DOHH2 (cell line): ENCODE data around the gene IQSEC1.

Experiments
- H3F3A ChIP-seq: fragments of 200-600 bp; sonication (generic), shearing (Covaris generic); 2 replicates; pipeline ENCODE4 v1.6.0; 2016; ENCODE audit warnings: antibody characterized with exemption, mild to moderate bottlenecking; ENCODE audit not compliant: control insufficient read depth, insufficient read depth
- H3K27ac ChIP-seq: fragments of 200-600 bp; sonication (generic); 2 replicates; pipeline ENCODE4 v1.5.1; 2014; ENCODE audit warnings: low read depth, mild to moderate bottlenecking, low read length, moderate library complexity
- H3K27me3 ChIP-seq: fragments of 200-600 bp; sonication (generic); 2 replicates; pipeline ENCODE4 v1.6.1; 2014; ENCODE audit warnings: mild to moderate bottlenecking, low read length, mixed read lengths; ENCODE audit not compliant: control insufficient read depth
- H3K36me3 ChIP-seq: fragments of 200-600 bp; sonication (generic); 2 replicates; pipeline ENCODE4 v1.6.1; 2014; ENCODE audit warnings: mild to moderate bottlenecking, low read length, moderate library complexity, mixed read lengths; ENCODE audit not compliant: control insufficient read depth
- H3K4me1 ChIP-seq: fragments of 200-600 bp; sonication (generic); 2 replicates; pipeline ENCODE4 v1.6.1; 2014; ENCODE audit warnings: mild to moderate bottlenecking, low read length, mixed read lengths; ENCODE audit not compliant: control insufficient read depth
- H3K4me2 ChIP-seq: fragments of 200-600 bp; sonication (generic); 2 replicates; pipeline ENCODE4 v1.6.0; 2014; ENCODE audit warnings: mild to moderate bottlenecking, low read length, moderate library complexity
- H3K4me3 ChIP-seq: fragments of 200-600 bp; sonication (generic); 2 replicates; pipeline ENCODE4 v1.5.1; 2014; ENCODE audit warnings: mild to moderate bottlenecking, low read length, mixed read lengths
- H3K79me2 ChIP-seq: fragments of 200-600 bp; sonication (generic); 2 replicates; pipeline ENCODE4 v1.6.1; 2014; ENCODE audit warnings: mild to moderate bottlenecking, low read length, mixed read lengths; ENCODE audit not compliant: control insufficient read depth
- H3K9me2 ChIP-seq: fragments of 200-600 bp; sonication (generic); replicated peaks from 2 replicates; pipeline ENCODE4 v1.6.1; 2014; ENCODE audit warnings: mild to moderate bottlenecking, low read length, mixed read lengths; ENCODE audit not compliant: control insufficient read depth
- H3K9me3 ChIP-seq: fragments of 200-600 bp; sonication (generic); 2 replicates; pipeline ENCODE4 v1.6.1; 2014; ENCODE audit warnings: antibody characterized with exemption, low read length, mixed read lengths; ENCODE audit not compliant: control insufficient read depth, insufficient read depth
- H4K20me1 ChIP-seq: fragments of 200-600 bp; sonication (generic); 2 replicates; pipeline ENCODE4 v1.6.0; 2014; ENCODE audit warnings: low read depth, mild to moderate bottlenecking, antibody characterized with exemption, low read length, moderate library complexity; ENCODE audit not compliant: control insufficient read depth, insufficient read depth
- CTCF ChIP-seq: fragments of 200-600 bp; sonication (generic); IDR thresholded peaks from one replicate; pipeline ENCODE4 v1.5.1; 2014; ENCODE audit warnings: antibody characterized with exemption, mild to moderate bottlenecking, low read depth, low read length; ENCODE audit not compliant: poor library complexity, severe bottlenecking
- EZH2phosphoT487 ChIP-seq: fragments of 200-600 bp; sonication (generic); IDR thresholded peaks from 2 replicates; pipeline ENCODE4 v1.6.1; 2017; ENCODE audit warnings: borderline replicate concordance, mild to moderate bottlenecking, antibody characterized with exemption, low read length, moderate library complexity, mixed read lengths

The IQSEC1 gene

GRCh38 chr3:13054341-13055285 lies 18.6 kb downstream of the IQSEC1 start:
- H4K20me1 ChIP-seq = no peaks in the 10 kb centered on the region
- no peak overlapping the region for H3K4me2 ChIP-seq

DNA sequence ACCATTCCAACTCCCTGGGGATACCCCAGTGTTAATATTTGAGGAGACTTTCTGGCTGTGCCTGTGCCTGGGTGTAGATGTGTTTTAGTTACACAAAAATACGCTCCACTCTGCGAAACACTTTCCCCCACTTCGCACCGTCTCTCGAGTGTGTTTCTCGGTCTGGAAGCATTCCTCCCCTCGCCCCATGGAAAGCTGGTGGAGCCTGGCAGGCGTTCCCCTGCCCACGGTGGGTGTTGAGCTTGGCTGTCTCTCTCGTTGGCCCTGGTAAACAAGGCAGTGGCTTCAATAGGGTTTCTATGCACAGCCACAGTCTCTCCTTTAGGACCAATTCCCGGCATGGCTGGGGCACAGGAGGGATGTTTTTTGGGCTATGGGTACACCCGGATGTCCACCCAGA lies 19.3 kb downstream of the IQSEC1 start:
- TF ChIP-seq CTCF (no peak), EZH2phosphoT487 (no peak)
- H3K4me1 ChIP-seq = no peaks in the 10 kb centered on the region
- H3K4me3 ChIP-seq = no peak overlapping the region
- no peaks in the 10 kb centered on the region for H3K36me3 ChIP-seq
- no peaks in the 10 kb centered on the region for H3K79me2 ChIP-seq
- no peaks in the 10 kb centered on the region for H3K27me3 ChIP-seq
- H3K9me3 ChIP-seq = no peaks in the 10 kb centered on the region
- H3F3A ChIP-seq = no peaks in the 10 kb centered on the region
- no peaks in the 10 kb centered on the region for H4K20me1 ChIP-seq
- no peak overlapping the region for H3K27ac ChIP-seq
- H3K4me2 ChIP-seq = no peak overlapping the region
- H3K9me2 ChIP-seq = no peaks in the 10 kb centered on the region

More at GRCh38 chr3:13054341-13055285, 18.6 kb downstream of the IQSEC1 start:
- Histone ChIP-seq H3K4me1 (no peaks in the 10 kb centered on the region), H3K4me3 (no peak overlapping the region), H3K79me2 (no peaks in the 10 kb centered on the region), H3F3A (no peaks in the 10 kb centered on the region), H3K36me3 (no peaks in the 10 kb centered on the region), H3K9me2 (no peaks in the 10 kb centered on the region), H3K9me3 (no peaks in the 10 kb centered on the region), H3K27me3 (no peaks in the 10 kb centered on the region), H3K27ac (no peak overlapping the region)
- no peak for TF ChIP-seq EZH2phosphoT487

- Histone ChIP-seq H4K20me1 (no peaks in the 10 kb centered on the region), H3K4me1 (no peaks in the 10 kb centered on the region), H3K9me2 (no peaks in the 10 kb centered on the region), H3K27me3 (no peaks in the 10 kb centered on the region), H3K4me2 (no peak overlapping the region), H3K27ac (no peak overlapping the region), H3K79me2 (no peaks in the 10 kb centered on the region), H3F3A (no peaks in the 10 kb centered on the region), H3K4me3 (no peak overlapping the region), H3K9me3 (no peaks in the 10 kb centered on the region), H3K36me3 (no peaks in the 10 kb centered on the region)
- TF ChIP-seq CTCF = no peak
- TF ChIP-seq EZH2phosphoT487 = no peak
Measured at GRCh38 chr3:13053420-13053819, 19.8 kb downstream of the IQSEC1 start.

DNA sequence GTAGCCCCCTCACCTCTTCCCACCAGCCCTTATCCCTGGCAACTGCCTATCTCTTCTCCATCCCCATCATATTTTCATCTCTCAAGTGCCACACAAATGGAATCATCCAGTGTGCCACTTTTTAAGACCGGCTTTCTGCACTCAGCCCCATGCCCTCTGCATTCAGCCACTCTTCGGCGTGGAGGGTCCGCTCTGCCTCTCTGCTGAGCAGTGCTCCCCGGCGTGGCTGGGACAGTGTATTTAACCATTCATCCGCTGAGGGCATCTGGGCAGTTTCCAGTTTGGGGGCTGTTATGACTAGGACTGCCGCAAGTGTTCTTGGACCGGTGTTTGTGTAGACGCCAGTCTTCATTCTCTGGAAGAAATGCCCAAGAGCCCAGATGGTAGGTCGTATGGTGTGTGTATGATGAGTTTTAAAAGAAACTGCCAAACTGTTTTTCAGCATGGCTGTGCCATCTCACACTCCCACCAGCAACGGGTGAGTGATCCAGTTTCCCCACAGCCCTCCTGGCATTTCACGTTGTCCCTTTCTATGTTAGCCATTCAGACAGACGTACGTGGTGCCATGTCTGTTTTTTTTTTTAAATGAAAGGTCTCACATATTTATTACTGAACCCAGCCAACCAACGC lies 20.9 kb downstream of the IQSEC1 start:
- TF ChIP-seq EZH2phosphoT487 = no peak
- Histone ChIP-seq H3K27ac (no peak overlapping the region), H3K4me3 (no peak overlapping the region), H3K9me3 (no peaks in the 10 kb centered on the region), H3K79me2 (no peaks in the 10 kb centered on the region), H3K4me1 (peaks cover 2% of the 10 kb centered on the region), H3K4me2 (no peak overlapping the region), H3K36me3 (no peaks in the 10 kb centered on the region), H3K27me3 (no peaks in the 10 kb centered on the region), H4K20me1 (no peaks in the 10 kb centered on the region), H3F3A (no peaks in the 10 kb centered on the region), H3K9me2 (no peaks in the 10 kb centered on the region)
